GM21390 (cell line): ENCODE results near the gene GGA3.
A peak's percentile ranks its signal among the peaks of the same experiment; 100 is the strongest.

Experiments used
- ATAC-seq: cut with Tn5 transposase; IDR thresholded peaks from one replicate; pipeline ENCODE4 v1.9.1; 2021; ENCODE audit not compliant: unreplicated experiment

GGA3 gene

DNA sequence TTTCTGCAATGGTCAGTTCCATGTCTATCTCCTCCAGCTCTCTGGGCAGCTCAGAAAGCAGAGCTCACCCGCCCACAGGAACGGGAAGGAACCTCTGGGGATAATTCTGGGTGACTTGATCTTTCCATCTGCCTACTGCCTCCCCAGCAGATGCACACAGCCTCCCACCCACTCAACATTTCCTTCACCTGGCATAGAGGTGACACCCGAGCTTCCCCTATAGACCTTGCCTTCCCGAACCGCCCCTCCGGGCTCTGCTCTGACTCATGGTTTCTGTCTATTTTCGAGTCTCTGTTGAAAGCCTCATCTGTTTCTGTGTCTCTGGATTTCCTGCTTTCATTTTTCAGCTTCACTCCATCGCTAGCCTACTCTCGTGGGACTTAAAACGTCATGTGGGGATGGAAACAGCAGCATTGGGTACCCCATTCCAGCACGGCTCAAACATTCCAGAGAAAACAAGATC, 11.4 kb downstream of the GGA3 start:
- peak; percentile 91 for ATAC-seq

GRCh38 chr17:75249564-75249963, 11.8 kb downstream of the GGA3 start:
- no peak for ATAC-seq

- ATAC-seq = no peak
These were observed 15.0 kb downstream of the GGA3 start for GRCh38 chr17:75246404-75246803.

DNA sequence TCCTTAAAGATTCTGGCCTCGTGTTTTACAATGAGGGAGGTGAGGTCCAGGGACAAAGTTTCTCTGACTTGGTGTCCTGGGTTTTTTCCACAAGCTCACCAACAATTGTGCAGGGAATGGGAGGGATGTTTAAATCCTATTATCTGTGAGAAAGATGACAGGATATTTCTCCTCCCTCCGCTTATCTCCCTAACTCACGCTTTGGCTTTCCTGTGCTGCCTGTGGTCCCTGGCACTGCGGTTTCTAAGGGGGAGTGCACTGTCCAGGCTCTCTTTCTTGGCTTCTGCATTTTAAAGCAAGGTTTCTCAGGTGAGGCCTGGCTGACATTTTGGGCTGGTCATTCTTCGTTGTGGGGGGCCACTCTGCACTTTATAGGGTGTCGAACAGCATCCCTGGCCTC, 16.4 kb downstream of the GGA3 start:
- ATAC-seq = no peak

DNA sequence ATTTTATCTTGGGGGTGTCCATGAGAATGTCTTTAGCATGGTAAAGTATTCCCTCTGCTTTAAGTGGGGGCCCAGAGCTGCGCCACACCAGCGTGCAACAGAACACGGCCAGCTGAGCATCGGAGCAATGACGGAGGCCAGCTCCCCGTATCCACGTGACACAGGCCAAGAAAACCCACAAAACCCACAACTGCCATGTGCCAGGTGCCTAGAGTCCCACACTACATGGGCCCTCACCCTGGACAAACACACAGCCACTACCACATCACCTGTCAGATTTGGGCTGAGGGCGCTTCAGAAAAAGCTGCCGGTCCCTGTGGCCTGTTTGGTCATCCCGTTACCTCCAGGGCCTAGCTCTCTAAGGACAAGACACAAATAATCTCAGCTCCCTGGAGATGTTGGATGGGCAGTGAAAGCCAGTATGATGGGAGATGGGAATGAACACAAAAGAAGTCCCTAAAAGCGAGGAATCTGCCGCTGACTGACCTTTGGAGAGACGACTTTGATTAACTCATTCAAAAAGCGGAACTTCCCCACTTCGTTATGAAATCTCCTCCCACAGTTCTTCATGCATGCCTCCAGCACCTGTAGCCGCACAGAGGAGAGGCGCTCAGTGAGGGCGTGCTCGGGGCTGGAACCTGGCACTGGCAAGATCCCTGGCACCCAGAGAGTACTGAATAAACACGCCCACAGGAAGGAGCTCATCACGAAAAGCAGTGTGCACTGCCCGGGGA, 17.1 kb downstream of the GGA3 start:
- no peak for ATAC-seq

DNA sequence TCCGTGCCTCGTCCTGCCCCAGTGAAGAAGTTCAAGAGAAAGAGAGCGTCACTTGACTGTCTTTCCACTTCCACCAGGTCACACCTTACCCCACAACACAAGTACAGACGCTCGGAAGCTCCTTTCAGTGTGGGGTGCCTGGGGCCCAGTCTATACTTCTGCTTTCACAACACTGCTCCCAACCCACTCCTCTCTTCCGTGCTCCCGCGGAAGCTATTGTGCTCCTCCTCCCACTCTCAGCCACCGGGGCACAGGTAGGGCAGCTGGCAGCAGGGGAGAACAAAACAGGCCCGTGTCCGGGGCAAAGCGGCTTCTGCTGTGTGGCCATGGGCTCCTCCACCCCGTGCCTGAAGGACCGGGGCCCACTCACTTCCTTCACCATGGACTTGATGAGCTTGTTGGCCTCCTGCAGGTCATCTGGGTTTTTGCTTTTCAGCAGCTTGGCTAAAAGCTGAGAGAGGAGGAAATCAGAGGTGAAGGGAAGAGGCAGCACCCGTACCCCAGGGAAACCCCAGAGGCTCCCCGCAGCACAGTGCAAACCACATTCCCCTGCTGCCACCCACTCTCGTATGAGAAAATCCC, 18.9 kb downstream of the GGA3 start:
- ATAC-seq = no peak

DNA sequence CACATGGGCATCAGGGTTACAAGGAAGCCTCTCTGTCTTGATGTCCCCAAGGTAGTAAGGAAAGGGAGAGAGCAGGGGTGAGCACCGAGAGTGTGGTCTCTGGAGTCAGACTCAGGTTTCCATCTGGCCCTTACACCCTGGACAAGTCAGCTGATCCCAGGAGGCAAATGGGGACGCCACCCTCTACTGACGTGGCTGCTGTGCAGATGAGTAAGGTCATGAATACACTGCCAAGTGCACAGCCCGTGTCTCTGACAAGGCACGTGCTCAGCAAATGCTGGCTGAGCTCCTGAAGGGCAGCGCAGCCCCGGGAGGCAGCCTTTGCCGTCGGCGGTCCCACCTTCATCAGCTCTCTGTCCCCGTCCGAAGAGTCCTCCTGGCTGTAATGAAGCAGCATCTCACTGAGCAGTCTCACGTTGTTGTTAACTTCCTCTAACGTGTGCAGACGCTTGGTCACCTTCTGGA, 19.4 kb downstream of the GGA3 start:
- no peak for ATAC-seq

- no peak for ATAC-seq
These were observed 19.9 kb downstream of the GGA3 start for GRCh38 chr17:75241502-75241901.

DNA sequence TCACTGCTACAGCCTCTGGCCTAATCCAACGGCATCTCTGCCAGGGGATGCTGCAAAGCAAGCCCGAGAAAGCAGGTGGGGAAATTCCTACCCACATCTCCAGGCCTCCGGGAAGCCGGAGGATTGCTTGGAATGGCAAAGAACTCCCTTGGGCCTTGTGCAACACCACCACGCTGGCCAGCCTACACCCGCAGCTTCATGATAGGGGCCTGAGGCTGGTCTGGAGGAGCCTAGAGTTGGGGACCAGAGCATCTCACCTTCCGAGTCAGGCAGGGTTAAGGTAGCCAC, 20.3 kb downstream of the GGA3 start:
- ATAC-seq = no peak

DNA sequence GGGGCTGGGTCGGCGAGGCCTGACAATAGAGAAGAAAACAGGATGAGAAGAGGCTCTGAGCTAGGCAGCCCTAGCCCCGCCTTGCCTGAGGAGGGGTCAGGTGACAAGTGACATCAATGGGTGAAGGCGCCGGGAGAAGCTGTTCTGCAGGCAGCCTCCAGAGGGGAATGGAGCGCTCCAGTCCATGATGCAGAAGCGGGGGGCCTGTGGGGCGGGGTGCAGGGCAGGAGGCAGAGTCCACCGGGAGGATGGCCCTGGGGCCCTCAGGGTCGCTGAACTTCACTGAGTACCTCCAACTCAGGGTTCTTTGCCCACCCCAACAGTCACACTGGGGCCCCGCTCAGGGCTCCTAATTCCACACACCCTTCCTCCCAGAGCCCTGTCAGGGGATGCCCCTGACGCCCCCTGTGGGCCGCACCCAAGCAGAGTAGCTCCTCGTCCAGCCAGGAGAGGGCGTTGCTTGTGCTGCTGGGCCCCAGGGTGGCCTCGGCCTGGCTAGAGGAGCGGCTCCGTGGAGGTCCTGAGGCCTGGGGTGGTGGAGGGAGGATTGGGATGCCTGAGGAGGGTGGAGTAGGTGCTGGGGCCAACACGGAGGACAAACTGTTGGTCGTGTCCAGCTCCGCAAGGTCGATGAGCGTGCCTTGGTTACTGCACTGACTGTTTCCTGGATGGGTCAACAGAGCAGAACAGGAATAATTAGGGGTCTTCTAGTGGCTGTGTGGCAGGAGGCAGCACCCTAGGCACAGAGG, 20.8 kb downstream of the GGA3 start:
- no peak for ATAC-seq

DNA sequence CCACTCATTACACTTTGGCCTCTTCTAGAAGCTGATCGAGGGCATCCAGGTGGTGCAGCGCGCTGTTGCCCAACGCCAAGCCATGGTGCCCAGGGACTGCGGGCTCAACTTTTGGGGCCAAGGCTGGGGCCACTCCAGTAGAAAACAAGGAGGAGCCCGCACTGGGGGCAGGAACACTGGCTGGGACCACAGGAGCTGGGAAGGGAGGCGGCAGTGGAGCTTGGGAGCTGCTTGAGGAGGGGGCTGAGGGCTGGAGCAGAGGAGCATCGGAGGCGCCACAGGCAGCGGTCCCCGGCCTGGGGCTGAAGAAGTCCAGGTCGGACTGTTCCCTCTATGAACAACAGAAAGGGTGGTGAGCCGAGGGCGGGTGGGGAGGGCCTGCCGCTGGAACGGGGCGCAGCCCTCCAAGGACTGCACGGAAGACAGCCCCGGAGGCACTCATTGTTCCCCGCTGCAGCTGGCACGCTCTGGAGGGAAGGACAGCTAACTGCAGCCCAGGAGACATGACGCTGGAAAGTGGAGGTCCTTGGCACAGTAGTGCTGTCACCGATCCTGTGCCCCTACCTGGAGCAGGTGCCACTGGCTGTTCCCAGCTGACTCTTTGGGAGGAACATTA, 21.5 kb downstream of the GGA3 start:
- no peak for ATAC-seq

DNA sequence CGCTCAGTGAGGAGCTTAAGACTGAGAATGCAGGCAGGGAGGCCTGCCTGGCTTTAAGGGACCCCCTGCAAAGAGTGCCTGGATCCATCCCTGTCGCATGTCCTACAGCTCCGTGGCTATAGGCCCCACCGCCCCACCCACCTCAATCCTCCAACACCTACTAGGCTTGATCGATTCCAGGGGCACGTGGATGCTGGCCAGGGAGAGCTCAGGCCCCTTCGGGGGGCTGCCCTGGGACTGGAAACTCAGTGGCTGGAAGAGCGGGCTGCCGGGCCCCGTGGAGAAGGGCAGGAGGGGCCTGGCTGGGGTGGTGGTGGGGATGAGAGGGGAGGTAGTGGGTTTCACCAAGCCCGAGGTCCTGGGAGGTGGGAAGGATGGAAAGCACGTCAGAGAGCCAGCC, 22.2 kb downstream of the GGA3 start:
- ATAC-seq = no peak

DNA sequence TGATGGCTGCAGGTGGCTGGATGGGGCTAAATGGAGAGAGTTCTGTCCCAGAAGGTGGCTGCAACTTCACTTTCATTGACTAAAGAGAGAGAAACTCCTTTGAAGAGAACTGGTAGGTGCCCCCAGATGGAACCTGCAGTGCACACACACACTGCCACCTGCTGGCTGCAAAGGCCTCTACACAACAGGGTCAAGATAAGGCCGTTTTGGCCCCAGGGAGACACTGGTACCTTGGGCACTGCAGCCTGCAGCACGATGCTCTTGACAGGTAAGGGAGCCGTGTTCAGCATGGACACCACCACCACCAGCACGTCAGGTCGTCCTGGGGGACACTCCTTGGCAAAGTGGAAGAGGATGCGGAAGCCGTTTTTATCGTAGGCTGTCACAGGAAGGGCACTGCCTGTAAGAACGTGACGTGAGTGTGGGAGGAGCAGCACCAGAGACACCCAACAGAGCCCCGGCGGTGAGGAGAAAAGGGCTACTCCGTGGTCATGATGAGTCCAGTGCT, 22.7 kb downstream of the GGA3 start:
- no peak for ATAC-seq

GRCh38 chr17:75238020-75238580, 23.3 kb downstream of the GGA3 start:
- no peak for ATAC-seq

DNA sequence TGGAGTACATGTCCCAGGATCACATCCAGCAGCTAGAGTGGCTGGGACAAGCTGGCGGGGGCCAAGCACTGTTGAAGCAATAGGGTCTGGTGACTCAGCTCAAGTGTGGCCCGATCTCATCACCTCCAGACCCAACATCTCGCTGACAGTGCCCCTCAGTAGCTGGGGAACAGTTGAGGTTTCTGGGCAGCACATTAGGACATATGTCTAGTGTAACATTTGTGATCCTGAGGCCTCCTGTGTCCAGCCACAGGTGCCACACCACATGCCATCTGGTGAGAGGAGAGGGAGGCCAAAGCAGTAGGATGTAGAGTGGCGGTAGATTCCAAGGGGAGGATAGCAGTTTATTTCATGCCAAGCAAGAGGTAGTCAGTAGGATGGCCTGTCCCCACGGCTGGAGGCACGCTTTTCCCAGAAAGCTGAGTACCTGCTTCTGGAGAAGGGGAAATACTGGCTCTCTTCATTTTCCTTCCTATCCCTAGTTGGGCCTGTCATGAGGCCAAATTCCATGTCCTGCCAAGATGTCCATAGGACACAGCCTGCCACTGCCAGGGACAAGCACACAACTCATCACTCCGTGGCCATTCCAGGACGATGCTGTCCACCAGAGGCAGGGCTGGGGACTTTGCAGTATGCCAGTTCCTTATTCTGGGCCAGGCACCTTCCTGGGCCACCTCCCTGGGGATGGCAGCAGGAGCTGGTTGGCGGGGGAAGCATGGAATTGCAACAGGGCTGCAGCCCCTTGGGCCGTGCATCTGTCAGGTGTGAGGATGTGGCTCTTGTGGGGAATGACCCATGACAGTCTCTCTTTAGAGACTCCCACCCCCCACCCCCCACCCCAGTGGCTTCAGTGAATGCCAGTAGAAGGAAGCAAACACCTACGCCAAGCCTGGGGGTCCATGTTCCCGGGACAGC, 24.0 kb downstream of the GGA3 start:
- ATAC-seq = no peak

DNA sequence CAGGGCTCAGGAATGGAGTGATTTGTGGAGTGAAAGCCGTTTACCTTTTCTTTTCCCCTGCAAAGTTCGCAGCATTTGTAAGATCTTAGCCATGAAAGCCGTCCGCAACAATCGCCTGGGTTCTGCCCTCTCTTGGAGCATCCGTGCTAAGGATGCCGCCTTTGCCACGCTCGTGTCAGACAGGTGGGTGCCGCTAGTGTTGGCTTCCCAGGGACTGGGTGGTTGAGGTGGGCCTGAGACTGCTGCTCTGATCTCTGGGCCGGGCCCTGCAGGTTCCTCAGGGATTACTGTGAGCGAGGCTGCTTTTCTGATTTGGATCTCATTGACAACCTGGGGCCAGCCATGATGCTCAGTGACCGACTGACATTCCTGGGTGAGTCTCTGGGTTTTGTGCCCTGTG, 28.6 kb downstream of the GGA3 start:
- no peak for ATAC-seq

DNA sequence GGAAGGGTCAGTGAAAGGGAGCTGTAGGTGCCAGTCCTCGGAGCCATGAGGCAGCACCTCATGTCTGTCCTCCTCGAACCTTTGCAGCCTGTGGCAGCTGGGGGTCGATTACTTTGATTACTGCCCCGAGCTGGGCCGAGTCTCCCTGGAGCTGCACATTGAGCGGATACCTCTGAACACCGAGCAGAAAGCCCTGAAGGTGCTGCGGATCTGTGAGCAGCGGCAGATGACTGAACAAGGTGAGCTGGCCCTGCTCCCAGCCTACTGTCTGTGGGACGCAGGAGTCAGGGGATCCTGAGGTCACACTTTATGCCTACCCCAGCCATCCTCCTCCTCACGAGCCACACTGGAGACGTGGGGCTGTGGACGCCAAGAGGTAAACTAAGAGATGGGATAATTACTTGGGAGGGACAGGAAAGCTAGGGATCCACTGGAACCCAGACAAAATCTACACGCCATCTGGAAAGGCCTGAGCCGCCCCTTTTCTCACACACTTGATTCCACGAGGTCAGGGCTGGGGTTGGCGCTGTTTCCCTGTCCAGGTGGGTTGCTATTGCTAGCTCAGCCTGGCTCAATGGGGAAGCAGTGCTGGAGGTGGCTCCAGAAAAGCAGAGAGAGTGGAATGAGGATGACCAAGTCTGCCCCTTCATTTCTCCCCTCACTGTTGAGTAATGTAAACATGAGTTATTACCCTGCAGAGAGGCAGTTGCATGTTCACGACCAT, 29.5 kb downstream of the GGA3 start:
- no peak for ATAC-seq

GRCh38 chr17:75231071-75231470, 30.3 kb downstream of the GGA3 start:
- no peak for ATAC-seq

GRCh38 chr17:75228847-75229246, 32.6 kb downstream of the GGA3 start:
- ATAC-seq = no peak

DNA sequence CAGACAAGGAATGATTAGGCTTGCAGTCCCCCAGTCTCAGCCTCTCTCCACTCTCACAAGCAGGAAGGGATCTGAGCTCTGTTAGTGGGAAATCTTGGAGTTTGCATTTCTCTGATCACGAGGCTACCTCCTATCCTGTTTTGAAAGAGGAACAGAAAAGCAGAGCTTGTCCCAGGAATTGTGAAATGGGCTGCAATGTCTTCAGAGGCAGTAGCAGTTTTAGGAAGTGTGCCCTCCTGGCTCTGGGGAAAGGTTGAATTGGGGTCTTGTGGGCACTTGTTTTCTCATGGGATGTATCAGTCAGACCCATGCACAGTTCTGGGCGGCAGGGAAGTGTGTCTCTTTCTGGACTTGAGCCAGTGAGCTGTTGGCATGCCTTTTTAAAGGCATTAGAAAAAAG, 33.1 kb downstream of the GGA3 start:
- ATAC-seq = no peak
